ENCODE data around the gene KRTAP9-6.

- TF ChIP-seq GATA2 (IDR thresholded peaks at IDR 0.05; ENCODE audit: low read depth, low read length) (no peak), GATA3 (IDR thresholded peaks at IDR 0.05; ENCODE audit: low read depth, low read length) (no peak)
These were observed 37.0 kb downstream of the KRTAP9-6 start, which contains the start of gene KRTAP29-1 for GRCh38 chr17:41301916-41302901.

Measured in SH-SY5Y (cell line).